Nephron progenitor cell (in vitro differentiated cells): ENCODE measurements around the gene HRH2.

ENCODE experiments used
- DNase-seq: peaks from one replicate; pipeline ENCODE4 v3.0.0; 2021
- H3K27ac Mint-ChIP-seq: 2 replicates; pipeline ENCODE4 v1.8.0; 2021; ENCODE audit warnings: mild to moderate bottlenecking, moderate library complexity, mixed read lengths
- H3K27me3 Mint-ChIP-seq: 2 replicates; pipeline ENCODE4 v1.8.0; 2021; ENCODE audit warnings: mild to moderate bottlenecking, low read depth, mixed read lengths; ENCODE audit not compliant: poor library complexity
- H3K36me3 Mint-ChIP-seq: 2 replicates; pipeline ENCODE4 v1.8.0; 2021; ENCODE audit warnings: low read depth, mixed read lengths
- H3K4me1 Mint-ChIP-seq: 2 replicates; pipeline ENCODE4 v1.8.0; 2021; ENCODE audit warnings: mixed read lengths
- H3K4me3 Mint-ChIP-seq: 2 replicates; pipeline ENCODE4 v1.8.0; 2021; ENCODE audit warnings: mild to moderate bottlenecking, moderate library complexity, mixed read lengths
- H3K9me3 Mint-ChIP-seq: 2 replicates; pipeline ENCODE4 v1.8.0; 2021; ENCODE audit warnings: mild to moderate bottlenecking, moderate library complexity, mixed read lengths
- TF ChIP-seq, protein P1 (sequence below): fragments of 200-600 bp; sonication (generic); IDR thresholded peaks from 2 replicates; pipeline ENCODE4 v1.5.0; 2021; ENCODE audit warnings: antibody characterized with exemption

Gene HRH2

DNA sequence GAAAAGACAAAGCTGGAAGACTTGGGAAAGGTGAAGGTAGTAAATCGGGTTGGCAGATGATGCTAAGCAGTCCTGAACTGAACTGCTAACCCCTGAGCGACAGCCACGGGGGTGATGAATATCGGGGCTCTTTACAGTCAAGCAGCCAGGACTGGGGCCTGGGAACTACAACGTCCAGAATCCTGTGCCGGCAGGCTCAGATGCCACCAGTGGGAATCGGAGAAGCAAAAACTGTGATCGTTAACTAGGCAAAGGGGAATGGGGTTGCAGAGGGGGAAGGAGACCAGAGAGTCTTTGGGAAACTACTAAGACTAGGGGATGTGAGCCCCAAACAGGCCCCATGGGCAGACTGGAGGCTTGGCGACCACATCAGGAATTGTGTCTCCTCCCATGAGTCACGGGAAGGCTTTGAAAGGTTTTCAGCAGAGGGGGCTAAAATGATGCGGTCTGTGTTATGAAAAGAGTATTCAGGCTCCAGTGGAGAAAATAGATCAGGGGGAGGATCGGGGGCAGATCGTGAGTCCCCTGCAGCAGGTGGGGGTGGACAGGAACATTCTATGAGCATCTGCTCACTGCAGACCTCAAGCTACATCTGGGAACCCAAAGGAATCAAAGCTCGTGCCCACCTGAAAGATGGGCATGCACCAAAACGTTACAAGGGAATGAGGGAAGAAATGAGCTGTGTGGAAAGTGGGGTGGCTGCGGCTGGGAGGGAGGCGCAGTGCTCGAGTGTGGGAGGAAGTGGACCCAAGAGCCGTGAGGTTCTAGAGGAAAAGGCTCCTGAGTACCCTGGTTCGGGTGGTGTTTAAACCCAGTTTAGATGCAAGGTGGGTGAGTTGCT lies 53.8 kb downstream of the HRH2 start:
- peaks cover 70% of the 10 kb centered on the region for H3K9me3 Mint-ChIP-seq
- H3K4me1 Mint-ChIP-seq, result peaks cover 29% of the 10 kb centered on the region
- TF ChIP-seq, protein P1, sequence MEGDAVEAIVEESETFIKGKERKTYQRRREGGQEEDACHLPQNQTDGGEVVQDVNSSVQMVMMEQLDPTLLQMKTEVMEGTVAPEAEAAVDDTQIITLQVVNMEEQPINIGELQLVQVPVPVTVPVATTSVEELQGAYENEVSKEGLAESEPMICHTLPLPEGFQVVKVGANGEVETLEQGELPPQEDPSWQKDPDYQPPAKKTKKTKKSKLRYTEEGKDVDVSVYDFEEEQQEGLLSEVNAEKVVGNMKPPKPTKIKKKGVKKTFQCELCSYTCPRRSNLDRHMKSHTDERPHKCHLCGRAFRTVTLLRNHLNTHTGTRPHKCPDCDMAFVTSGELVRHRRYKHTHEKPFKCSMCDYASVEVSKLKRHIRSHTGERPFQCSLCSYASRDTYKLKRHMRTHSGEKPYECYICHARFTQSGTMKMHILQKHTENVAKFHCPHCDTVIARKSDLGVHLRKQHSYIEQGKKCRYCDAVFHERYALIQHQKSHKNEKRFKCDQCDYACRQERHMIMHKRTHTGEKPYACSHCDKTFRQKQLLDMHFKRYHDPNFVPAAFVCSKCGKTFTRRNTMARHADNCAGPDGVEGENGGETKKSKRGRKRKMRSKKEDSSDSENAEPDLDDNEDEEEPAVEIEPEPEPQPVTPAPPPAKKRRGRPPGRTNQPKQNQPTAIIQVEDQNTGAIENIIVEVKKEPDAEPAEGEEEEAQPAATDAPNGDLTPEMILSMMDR, result no peak
- peaks cover 46% of the 10 kb centered on the region for H3K36me3 Mint-ChIP-seq
- peaks cover 25% of the 10 kb centered on the region for H3K27me3 Mint-ChIP-seq
- H3K27ac Mint-ChIP-seq, result peak overlapping the region; percentile 41
- no peak overlapping the region for H3K4me3 Mint-ChIP-seq
- no peak for DNase-seq

DNA sequence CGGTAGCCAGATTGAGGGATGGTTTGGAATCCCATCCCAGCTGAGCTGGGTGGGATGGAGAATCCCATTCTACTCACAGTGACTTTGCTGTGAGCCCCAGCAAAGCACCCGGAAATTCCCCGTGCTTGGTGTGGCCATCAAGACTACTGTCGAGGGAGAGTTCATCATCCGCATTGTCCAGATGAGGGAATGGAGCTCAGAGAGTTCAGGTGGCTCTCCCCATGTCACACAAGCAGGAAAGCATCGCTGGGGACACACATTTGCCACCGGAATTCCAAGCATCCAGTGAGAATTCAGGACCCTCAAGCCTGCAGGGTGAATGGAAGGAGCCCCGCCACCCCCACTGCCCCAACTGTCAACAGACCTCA lies 54.4 kb downstream of the HRH2 start:
- peaks cover 29% of the 10 kb centered on the region for H3K4me1 Mint-ChIP-seq
- H3K9me3 Mint-ChIP-seq, result peaks cover 76% of the 10 kb centered on the region
- H3K27me3 Mint-ChIP-seq, result peaks cover 20% of the 10 kb centered on the region
- peaks cover 51% of the 10 kb centered on the region for H3K36me3 Mint-ChIP-seq
- TF ChIP-seq, protein P1, result no peak
- H3K27ac Mint-ChIP-seq, result no peak overlapping the region
- peak; percentile 24 for DNase-seq
- H3K4me3 Mint-ChIP-seq, result no peak overlapping the region

DNA sequence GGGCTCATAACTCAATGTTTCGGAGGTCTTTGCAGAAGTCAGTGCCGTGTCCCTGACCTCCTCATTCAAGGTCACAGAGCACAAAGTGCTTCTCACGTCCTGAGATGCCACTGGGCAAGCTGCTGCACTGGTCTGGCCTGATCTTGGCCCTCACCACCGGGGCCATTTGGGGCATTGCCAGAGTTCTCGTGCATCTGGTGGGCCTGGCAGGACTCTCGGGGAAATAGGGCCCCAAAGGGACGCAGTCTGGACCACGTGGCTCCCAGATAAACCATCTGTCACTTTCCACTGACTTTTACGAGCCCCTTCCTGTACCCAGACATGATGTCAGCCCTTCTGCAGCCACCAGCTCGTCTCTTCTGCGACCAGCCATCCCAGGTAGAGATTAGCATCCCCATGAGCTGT lies 54.8 kb downstream of the HRH2 start:
- no peak for DNase-seq
- Mint-ChIP-seq H3K27ac (no peak overlapping the region), H3K4me1 (peaks cover 29% of the 10 kb centered on the region), H3K36me3 (peaks cover 51% of the 10 kb centered on the region), H3K9me3 (peaks cover 80% of the 10 kb centered on the region), H3K27me3 (peaks cover 19% of the 10 kb centered on the region), H3K4me3 (no peak overlapping the region)
- TF ChIP-seq, protein P1, result no peak

DNA sequence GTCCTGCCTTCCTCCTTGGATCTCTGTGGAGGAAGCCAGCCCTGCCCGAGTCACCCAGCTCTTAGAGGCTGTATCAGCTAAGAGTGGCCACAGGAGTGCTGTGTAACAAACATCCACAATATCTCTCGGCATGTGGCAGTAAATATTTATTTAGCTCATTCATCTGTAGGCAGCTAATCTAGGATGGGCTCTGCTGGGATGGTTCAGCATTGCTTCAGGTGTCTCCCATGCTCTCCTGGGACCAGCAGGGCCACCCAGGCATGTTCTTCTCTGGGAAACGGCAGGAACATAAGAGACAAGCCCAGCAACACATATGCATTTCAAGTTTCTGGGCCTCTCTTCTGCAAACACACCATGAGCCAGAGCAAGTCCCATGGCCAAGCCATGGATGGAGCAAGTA lies 56.1 kb downstream of the HRH2 start:
- peaks cover 29% of the 10 kb centered on the region for H3K4me1 Mint-ChIP-seq
- peaks cover 19% of the 10 kb centered on the region for H3K27me3 Mint-ChIP-seq
- TF ChIP-seq, protein P1, result no peak
- H3K36me3 Mint-ChIP-seq, result peaks cover 45% of the 10 kb centered on the region
- no peak for DNase-seq
- H3K4me3 Mint-ChIP-seq, result no peak overlapping the region
- no peak overlapping the region for H3K27ac Mint-ChIP-seq
- H3K9me3 Mint-ChIP-seq, result peaks cover 87% of the 10 kb centered on the region

DNA sequence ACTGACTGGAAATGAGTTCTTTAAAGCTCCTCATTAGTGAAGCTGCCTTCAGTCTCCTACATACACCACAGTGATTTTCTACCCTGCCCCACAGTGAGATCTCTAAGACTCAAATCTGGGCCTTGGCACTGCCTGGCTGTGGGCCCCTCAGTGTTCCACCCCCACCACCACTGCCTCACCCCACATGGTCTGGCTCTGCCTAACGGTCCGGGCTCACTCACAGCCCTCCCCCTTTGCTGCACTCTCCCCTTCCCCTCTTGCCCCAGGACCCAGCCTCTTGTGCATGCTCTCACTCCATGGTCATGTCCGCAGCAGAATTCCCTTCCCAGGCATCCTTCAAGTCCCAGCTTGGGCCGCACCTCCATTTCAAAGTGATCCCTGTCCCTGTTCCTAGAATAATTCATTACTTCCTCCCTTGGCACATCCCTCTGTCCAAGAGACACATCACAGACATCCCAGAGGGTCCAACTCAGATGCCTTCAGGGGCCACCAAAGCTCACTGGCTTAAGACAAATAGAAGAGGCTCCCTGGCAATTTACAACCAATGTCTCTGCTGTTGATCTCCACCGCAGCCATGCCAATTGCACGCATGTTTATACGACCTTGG lies 56.7 kb downstream of the HRH2 start:
- Mint-ChIP-seq H3K4me3 (peak overlapping the region; percentile 33), H3K27ac (no peak overlapping the region), H3K9me3 (peaks cover 80% of the 10 kb centered on the region), H3K4me1 (peaks cover 29% of the 10 kb centered on the region), H3K36me3 (peaks cover 38% of the 10 kb centered on the region), H3K27me3 (peaks cover 15% of the 10 kb centered on the region)
- no peak for DNase-seq
- TF ChIP-seq, protein P1, result no peak
